GM12892 (cell line): ENCODE results near the gene NAV3.

ENCODE experiments used
- POLR2A ChIP-seq: IDR thresholded peaks from 2 replicates; pipeline ENCODE4 v1.6.1; 2011; ENCODE audit warnings: low read depth, low read length, control low read depth
- POLR2AphosphoS5 ChIP-seq: IDR thresholded peaks from 2 replicates; pipeline ENCODE4 v1.6.1; 2011; ENCODE audit warnings: low read depth, low read length, control low read depth
- TAF1 ChIP-seq: IDR thresholded peaks from 2 replicates; pipeline ENCODE4 v1.6.1; 2011; ENCODE audit warnings: low read depth, mild to moderate bottlenecking, control low read depth, low read length, borderline replicate concordance

DNA sequence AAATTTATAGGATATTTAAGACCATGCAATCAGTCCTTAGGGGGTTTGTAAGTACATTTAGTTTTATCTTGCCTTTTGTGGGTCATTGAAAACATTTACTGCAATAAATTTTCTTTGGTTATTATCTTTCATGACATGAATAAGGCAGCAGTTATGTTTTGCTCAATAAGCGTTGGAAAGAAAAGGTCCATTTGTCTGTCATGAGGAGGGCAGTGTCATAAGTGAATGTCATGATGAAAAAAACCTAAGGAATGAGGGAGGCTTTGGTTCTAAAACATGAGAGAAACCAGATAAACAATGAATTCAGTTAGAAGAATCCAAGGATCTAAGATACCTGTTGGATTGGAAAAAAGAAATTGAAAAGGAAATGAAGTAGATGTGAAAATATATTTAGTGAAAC lies 209.4 kb downstream of the NAV3 start:
- TF ChIP-seq POLR2A (no peak), TAF1 (no peak), POLR2AphosphoS5 (no peak)
